ENCODE data around the gene SMOC2. TPM values are rescaled to one million over a fixed set of nuclear protein-coding genes. Genes with fewer than 3 reads are reported as not detected.

The SMOC2 gene
- polyA plus RNA-seq, 1 donor from 2014 or later, result 0.50 TPM

- Histone ChIP-seq H3K27me3 (ENCODE audit: insufficient read depth, low read depth, low read length) (no peaks in the 10 kb centered on the region), H3K9me2 (ENCODE audit: insufficient read depth, low read length) (no peaks in the 10 kb centered on the region), H3K27ac (ENCODE audit: low read length) (no peak overlapping the region), H3K9me3 (ENCODE audit: low read length) (no peaks in the 10 kb centered on the region), H3K4me3 (ENCODE audit: low read length) (no peak overlapping the region), H3K4me2 (ENCODE audit: low read length) (no peak overlapping the region), H3K79me2 (replicated peaks; ENCODE audit: insufficient read depth, low read length) (no peaks in the 10 kb centered on the region), H3F3A (ENCODE audit: insufficient read depth, low read length, poor library complexity, severe bottlenecking) (no peaks in the 10 kb centered on the region), H4K20me1 (ENCODE audit: insufficient read depth) (no peaks in the 10 kb centered on the region), H3K9ac (ENCODE audit: low read length) (no peak overlapping the region), H2AFZ (ENCODE audit: low read depth, low read length) (no peak overlapping the region), H3K36me3 (ENCODE audit: insufficient read depth, low read length) (no peaks in the 10 kb centered on the region)
- TF ChIP-seq RAD21 (conservative IDR thresholded peaks at IDR 0.05) (no peak), MXI1 (conservative IDR thresholded peaks at IDR 0.05; ENCODE audit: poor library complexity, severe bottlenecking) (no peak), EZH2 (IDR thresholded peaks at IDR 0.05; ENCODE audit: borderline replicate concordance, insufficient read depth, low read length, poor library complexity, severe bottlenecking) (no peak), REST (IDR thresholded peaks at IDR 0.05; ENCODE audit: borderline replicate concordance) (no peak), TAF1 (IDR thresholded peaks at IDR 0.05; ENCODE audit: low read depth) (no peak), SMC3 (conservative IDR thresholded peaks at IDR 0.05; ENCODE audit: poor library complexity) (no peak), CTCF (IDR thresholded peaks at IDR 0.05; ENCODE audit: poor library complexity, severe bottlenecking) (no peak), EP300 (conservative IDR thresholded peaks at IDR 0.05; ENCODE audit: poor library complexity, severe bottlenecking) (no peak), POLR2AphosphoS5 (IDR thresholded peaks at IDR 0.05) (no peak)
These were observed 94.7 kb downstream of the SMOC2 start for GRCh38 chr6:168535711-168536110.

- H3K4me3 ChIP-seq (ENCODE audit: low read length), result no peak overlapping the region
- H3K9me3 ChIP-seq (ENCODE audit: low read length), result no peaks in the 10 kb centered on the region
- no peak overlapping the region for H2AFZ ChIP-seq (ENCODE audit: low read depth, low read length)
- no peak overlapping the region for H3K9ac ChIP-seq (ENCODE audit: low read length)
- H3K79me2 ChIP-seq (replicated peaks; ENCODE audit: insufficient read depth, low read length), result no peaks in the 10 kb centered on the region
- H4K20me1 ChIP-seq (ENCODE audit: insufficient read depth), result no peaks in the 10 kb centered on the region
- TF ChIP-seq REST (IDR thresholded peaks at IDR 0.05; ENCODE audit: borderline replicate concordance) (no peak), SMC3 (conservative IDR thresholded peaks at IDR 0.05; ENCODE audit: poor library complexity) (no peak), MXI1 (conservative IDR thresholded peaks at IDR 0.05; ENCODE audit: poor library complexity, severe bottlenecking) (no peak), CTCF (IDR thresholded peaks at IDR 0.05; ENCODE audit: poor library complexity, severe bottlenecking) (no peak), RAD21 (conservative IDR thresholded peaks at IDR 0.05) (no peak), EP300 (conservative IDR thresholded peaks at IDR 0.05; ENCODE audit: poor library complexity, severe bottlenecking) (no peak), EZH2 (IDR thresholded peaks at IDR 0.05; ENCODE audit: borderline replicate concordance, insufficient read depth, low read length, poor library complexity, severe bottlenecking) (no peak), TAF1 (IDR thresholded peaks at IDR 0.05; ENCODE audit: low read depth) (no peak), POLR2AphosphoS5 (IDR thresholded peaks at IDR 0.05) (no peak)
- no peak overlapping the region for H3K27ac ChIP-seq (ENCODE audit: low read length)
- H3K9me2 ChIP-seq (ENCODE audit: insufficient read depth, low read length), result no peaks in the 10 kb centered on the region
- no peak overlapping the region for H3K4me2 ChIP-seq (ENCODE audit: low read length)
- no peaks in the 10 kb centered on the region for H3F3A ChIP-seq (ENCODE audit: insufficient read depth, low read length, poor library complexity, severe bottlenecking)
- H3K27me3 ChIP-seq (ENCODE audit: insufficient read depth, low read depth, low read length), result no peaks in the 10 kb centered on the region
- no peaks in the 10 kb centered on the region for H3K36me3 ChIP-seq (ENCODE audit: insufficient read depth, low read length)
These were observed 95.2 kb downstream of the SMOC2 start for GRCh38 chr6:168536196-168536595.
